Endothelial cell of umbilical vein (primary cell): Measurements from ENCODE around the gene PUM2.

Experiments
- CTCF ChIP-seq, 2 donors: IDR thresholded peaks; 1 replicate in 1 of 2; 2 replicates in 1 of 2; pipeline ENCODE4 v1.5.1; 2011; ENCODE audit warnings: low read length in 2 of 2, mild to moderate bottlenecking in 2 of 2, moderate library complexity in 2 of 2, control low read depth in 1 of 2, inconsistent platforms in 1 of 2, low read depth in 1 of 2; ENCODE audit not compliant: insufficient read depth in 1 of 2; ENCODE audit errors: extremely low read depth in 1 of 2
- EZH2 ChIP-seq: IDR thresholded peaks from 2 replicates; pipeline ENCODE4 v1.6.1; 2012; ENCODE audit warnings: borderline replicate concordance, low read depth, mild to moderate bottlenecking, moderate library complexity, low read length, inconsistent platforms; ENCODE audit not compliant: severe bottlenecking
- FOS ChIP-seq: IDR thresholded peaks from 2 replicates; pipeline ENCODE4 v1.6.1; 2011; ENCODE audit warnings: mild to moderate bottlenecking, low read length, moderate library complexity, borderline replicate concordance; ENCODE audit not compliant: insufficient read depth
- GATA2 ChIP-seq: IDR thresholded peaks from 2 replicates; pipeline ENCODE4 v1.7.0; 2011; ENCODE audit warnings: low read depth, mild to moderate bottlenecking, moderate library complexity, mixed read lengths, low read length; ENCODE audit not compliant: insufficient read length, insufficient read depth
- JUN ChIP-seq: IDR thresholded peaks from 2 replicates; pipeline ENCODE4 v1.6.1; 2011; ENCODE audit warnings: borderline replicate concordance, low read depth; ENCODE audit not compliant: insufficient read length, insufficient read depth
- MAX ChIP-seq: IDR thresholded peaks from 2 replicates; pipeline ENCODE4 v1.6.1; 2011; ENCODE audit not compliant: insufficient read depth, insufficient read length
- MYC ChIP-seq: IDR thresholded peaks from one replicate; pipeline ENCODE4 v1.6.1; 2011; ENCODE audit warnings: mild to moderate bottlenecking, low read depth, low read length
- POLR2A ChIP-seq: IDR thresholded peaks from 2 replicates; pipeline ENCODE4 v1.6.1; 2012; ENCODE audit warnings: low read depth, mild to moderate bottlenecking, control low read depth, low read length
- POLR2AphosphoS5 ChIP-seq: IDR thresholded peaks from 2 replicates; pipeline ENCODE4 v1.6.1; 2012; ENCODE audit warnings: low read depth, mild to moderate bottlenecking, control low read depth, low read length, moderate library complexity; ENCODE audit not compliant: insufficient read depth

GRCh38 chr2:20235655-20236305, 114.9 kb downstream of the PUM2 start:
- TF ChIP-seq CTCF (IDR thresholded peaks at IDR 0.05; ENCODE audit: extremely low read depth in 1 of 2, insufficient read depth in 1 of 2, low read depth in 1 of 2, low read length in 2 of 2) = no peak
- no peak for TF ChIP-seq MAX
- no peak for TF ChIP-seq POLR2AphosphoS5
- no peak for TF ChIP-seq POLR2A
- TF ChIP-seq FOS = no peak
- no peak for TF ChIP-seq MYC
- TF ChIP-seq EZH2 = no peak
- TF ChIP-seq JUN = no peak
- no peak for TF ChIP-seq GATA2
